Mesodermal cell (in vitro differentiated cells): ENCODE results near the gene GDI1.
A peak's percentile ranks its signal among the peaks of the same experiment; 100 is the strongest.

Source experiments
- H3K27ac ChIP-seq: 2 replicates; pipeline ENCODE4 v1.7.0; 2013; ENCODE audit warnings: mild to moderate bottlenecking, low read depth, low read length, moderate library complexity; ENCODE audit not compliant: severe bottlenecking
- H3K36me3 ChIP-seq: 2 replicates; pipeline ENCODE4 v1.7.1; 2013; ENCODE audit warnings: mild to moderate bottlenecking, low read length, moderate library complexity; ENCODE audit not compliant: control insufficient read depth, insufficient read depth
- H3K4me1 ChIP-seq: one replicate; pipeline ENCODE4 v1.7.1; 2013; ENCODE audit warnings: mild to moderate bottlenecking, low read length; ENCODE audit not compliant: insufficient read depth, control insufficient read depth, poor library complexity, severe bottlenecking
- H3K4me3 ChIP-seq: 2 replicates; pipeline ENCODE4 v1.7.0; 2013; ENCODE audit warnings: low read length, control low read depth, mild to moderate bottlenecking; ENCODE audit not compliant: insufficient read depth, poor library complexity, severe bottlenecking; ENCODE audit errors: extremely low read depth
- H3K9me3 ChIP-seq: 2 replicates; pipeline ENCODE4 v1.7.1; 2013; ENCODE audit warnings: mild to moderate bottlenecking, low read length, moderate library complexity; ENCODE audit not compliant: control insufficient read depth
- WGBS, 2 experiments: methylation state at CpG; one replicate each; pipeline ENCODE4 v1.1.5; 2013; ENCODE audit warnings: missing lambda C conversion rate in 2 of 2; ENCODE audit not compliant: insufficient coverage in 2 of 2; 5-methylcytosine and 5-hydroxymethylcytosine counted together

The GDI1 gene

DNA sequence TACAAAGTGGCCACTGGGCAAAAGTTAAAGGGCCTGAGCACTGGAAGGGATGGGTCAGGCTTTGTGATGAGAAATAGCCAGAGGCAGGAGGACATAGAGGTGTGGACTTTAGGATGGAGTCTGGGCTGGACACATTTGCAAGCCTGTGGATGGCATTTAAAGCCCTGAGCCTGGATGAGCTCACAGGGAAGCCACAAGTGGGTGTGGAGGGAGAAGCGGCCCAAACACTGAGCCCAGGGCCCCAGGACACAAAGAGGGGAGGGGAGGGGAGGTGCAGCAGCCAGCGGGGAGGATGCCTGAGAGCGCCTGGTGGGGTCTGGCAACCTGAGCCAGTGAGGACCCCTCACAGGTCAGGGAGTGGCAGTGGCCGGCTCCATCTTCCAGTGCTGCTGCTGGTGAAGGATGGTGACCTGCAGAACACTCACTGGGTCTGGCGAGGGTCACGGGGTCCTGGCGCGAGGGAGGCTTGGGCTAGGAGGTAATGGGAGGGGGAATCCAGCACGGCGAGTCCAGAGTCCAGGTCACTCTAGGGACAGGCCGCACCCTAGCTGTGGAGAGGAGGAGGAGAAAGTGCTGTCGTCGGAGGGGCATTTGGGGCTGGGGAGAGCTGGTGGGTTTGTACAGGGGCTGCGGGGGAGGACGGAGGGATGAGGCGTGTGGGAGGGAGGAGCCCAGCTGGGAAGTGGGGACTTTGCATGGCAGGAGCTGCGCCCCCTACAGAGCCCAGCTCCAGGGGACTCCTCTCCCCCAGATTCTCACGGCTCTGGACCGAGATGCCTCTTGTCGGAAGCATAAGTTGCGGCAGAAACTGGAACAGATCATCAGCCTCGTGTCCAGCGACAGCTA lies 35.1 kb downstream of the GDI1 start:
- Histone ChIP-seq H3K27ac (no peak overlapping the region), H3K4me3 (no peak overlapping the region), H3K36me3 (peaks cover 29% of the 10 kb centered on the region), H3K4me1 (no peaks in the 10 kb centered on the region), H3K9me3 (no peaks in the 10 kb centered on the region)
- 83 to 88% methylated on average over 1 of the region's 23 CpGs for WGBS, 2 experiments

DNA sequence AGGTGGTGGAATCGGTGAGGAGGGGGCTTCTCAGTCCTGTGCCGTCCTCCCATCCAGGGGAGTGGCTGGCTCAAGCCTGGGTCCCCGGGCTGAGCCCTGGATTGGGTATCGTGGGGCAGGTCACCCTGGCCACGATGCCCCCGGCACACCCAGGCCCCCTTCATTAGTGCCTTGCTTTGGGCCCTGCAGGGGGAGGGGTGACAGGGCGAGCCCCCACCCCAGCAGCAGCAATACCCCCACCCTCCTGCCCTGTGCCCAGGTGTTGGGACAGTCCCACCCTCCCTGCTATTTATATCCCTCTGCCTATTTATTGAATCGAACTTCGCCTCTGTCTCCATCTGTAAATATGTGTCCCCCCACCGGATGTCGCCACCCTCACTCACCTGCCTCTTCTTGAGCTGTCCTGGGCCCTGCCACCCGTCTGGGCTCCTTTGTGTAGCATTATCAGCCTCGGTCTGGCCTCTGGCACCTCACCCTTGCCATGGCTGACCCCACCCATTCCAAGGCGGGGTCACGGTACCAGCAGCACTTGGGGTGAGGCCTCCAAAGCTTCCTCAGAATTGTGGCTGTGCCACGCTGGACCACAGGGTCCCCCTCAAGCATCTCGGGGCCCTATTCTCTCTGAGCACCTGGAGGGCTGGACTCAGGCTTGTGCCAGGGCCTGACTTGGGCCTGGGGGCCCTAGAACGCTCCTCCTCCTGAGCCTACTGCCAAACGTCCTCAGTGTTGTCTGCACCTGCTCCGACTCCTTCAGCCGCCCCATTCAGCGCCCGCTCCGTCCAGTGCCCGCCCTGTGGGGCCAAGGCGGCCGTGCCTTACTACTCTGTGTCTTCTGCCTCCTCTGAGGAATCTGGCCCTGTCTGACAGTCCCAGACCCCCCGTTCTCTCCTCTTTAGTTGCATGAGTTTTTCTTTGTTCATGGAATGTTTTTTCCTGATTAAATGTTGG lies 36.0 kb downstream of the GDI1 start:
- WGBS, 2 experiments = 91 to 93% methylated on average over 16 to 17 of the region's 28 CpGs
- Histone ChIP-seq H3K36me3 (peaks cover 29% of the 10 kb centered on the region), H3K27ac (no peak overlapping the region), H3K9me3 (no peaks in the 10 kb centered on the region), H3K4me1 (no peaks in the 10 kb centered on the region), H3K4me3 (no peak overlapping the region)

DNA sequence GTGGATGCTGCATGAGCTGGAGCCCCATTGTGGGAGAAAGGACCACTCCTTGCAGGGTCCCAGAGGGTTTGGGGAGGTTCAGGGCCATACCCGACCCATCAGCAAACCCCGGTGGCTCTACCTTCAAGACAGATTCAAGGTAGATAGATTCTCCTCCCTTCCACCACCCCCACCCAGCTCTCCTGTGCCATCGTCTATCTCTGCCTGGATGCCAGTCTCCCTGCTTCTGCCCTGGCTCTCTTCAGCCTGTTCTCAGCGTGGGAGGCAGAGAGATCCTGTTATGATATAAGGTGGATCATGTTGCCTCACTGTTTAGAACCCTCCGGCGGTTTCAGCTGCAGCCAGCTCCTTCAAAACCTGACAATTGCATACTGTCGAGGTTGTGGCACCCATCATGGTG lies 36.7 kb downstream of the GDI1 start:
- Histone ChIP-seq H3K4me3 (no peak overlapping the region), H3K36me3 (peaks cover 22% of the 10 kb centered on the region), H3K9me3 (no peaks in the 10 kb centered on the region), H3K4me1 (no peaks in the 10 kb centered on the region), H3K27ac (no peak overlapping the region)
- 80% methylated on average over 1 of the region's 7 CpGs; no CpG with 5 or more reads in 1 of the 2 experiments for whole genome bisulfite sequencing, 2 experiments

GRCh38 chrX:154476821-154477220 lies 39.9 kb downstream of the GDI1 start:
- no peaks in the 10 kb centered on the region for H3K9me3 ChIP-seq
- peaks cover 5% of the 10 kb centered on the region for H3K36me3 ChIP-seq
- no peak overlapping the region for H3K27ac ChIP-seq
- 90 to 92% methylated on average over 2 to 4 of the region's 8 CpGs for WGBS, 2 experiments
- H3K4me1 ChIP-seq = no peaks in the 10 kb centered on the region
- H3K4me3 ChIP-seq = no peak overlapping the region

DNA sequence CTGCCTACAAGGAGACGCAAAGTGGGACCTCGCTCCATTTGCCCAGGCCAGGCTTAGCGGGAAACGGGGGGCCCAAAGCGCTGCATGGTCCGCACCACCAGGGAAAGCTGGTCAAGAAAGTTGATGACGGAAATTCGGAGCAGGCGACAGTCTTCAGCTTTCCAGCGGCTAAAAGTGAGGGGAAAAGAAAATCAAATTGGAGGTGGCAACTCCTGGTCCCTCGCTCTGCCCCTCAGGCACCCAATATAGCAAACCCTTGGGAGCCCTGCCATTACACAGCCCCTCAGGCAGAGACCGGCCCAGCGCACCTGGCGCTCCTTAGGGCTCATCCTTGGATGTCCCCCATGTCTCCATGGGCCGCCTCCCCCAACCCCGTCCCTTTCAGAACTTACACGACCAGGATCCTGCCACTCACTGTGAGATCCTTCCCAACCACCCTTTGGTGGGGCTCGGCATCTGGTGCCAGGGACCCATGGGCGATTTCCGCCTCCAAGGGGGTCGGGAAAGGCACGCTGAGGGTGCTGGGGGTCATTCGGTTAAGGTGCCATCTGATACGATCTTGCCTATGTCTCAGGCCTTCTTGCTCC lies 41.0 kb downstream of the GDI1 start:
- 70 to 88% methylated on average over 10 of the region's 24 CpGs for WGBS, 2 experiments
- no peaks in the 10 kb centered on the region for H3K9me3 ChIP-seq
- H3K36me3 ChIP-seq = no peaks in the 10 kb centered on the region
- H3K4me1 ChIP-seq = no peaks in the 10 kb centered on the region
- peak overlapping the region; percentile 10 for H3K27ac ChIP-seq
- peak overlapping the region; percentile 44 for H3K4me3 ChIP-seq

- H3K4me1 ChIP-seq = no peaks in the 10 kb centered on the region
- no peaks in the 10 kb centered on the region for H3K9me3 ChIP-seq
- 9 to 12% methylated on average over 25 to 58 of the region's 85 CpGs for WGBS, 2 experiments
- peak within 1 kb of the TSS; percentile 44 for H3K4me3 ChIP-seq
- H3K27ac ChIP-seq = peak within 1 kb of the TSS; percentile 10
- peaks cover 3% of the 10 kb centered on the region for H3K36me3 ChIP-seq
Measured at GRCh38 chrX:154478728-154479622, 42.0 kb downstream of the GDI1 start, which contains the start of gene LAGE3. LAGE3 (minus strand) TSS chrX:154479281; CDS start chrX:154478915, 366 bp downstream.

DNA sequence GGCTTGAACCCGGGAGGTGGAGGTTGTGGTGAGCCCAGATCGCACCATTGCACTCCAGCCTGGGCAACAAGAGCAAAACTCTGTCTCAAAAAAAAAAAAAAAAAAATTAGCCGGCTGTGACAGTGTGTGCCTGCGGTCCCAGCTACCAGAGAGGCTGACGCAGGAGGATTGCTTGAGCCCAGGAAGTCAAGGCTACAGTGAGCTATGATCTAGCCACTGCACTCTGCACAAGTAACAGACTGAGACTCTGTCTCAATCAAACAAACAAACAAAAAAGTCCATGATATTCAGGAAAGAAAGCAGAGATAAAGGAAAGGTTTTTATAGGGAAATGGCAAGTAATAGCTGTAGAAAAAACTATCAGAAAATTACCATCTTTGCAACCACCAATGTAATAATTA lies 44.2 kb downstream of the GDI1 start:
- WGBS, 2 experiments = no CpG with 5 or more reads among the region's 5 CpGs
- H3K4me3 ChIP-seq = no peak overlapping the region
- H3K27ac ChIP-seq = no peak overlapping the region
- peaks cover 19% of the 10 kb centered on the region for H3K36me3 ChIP-seq
- no peaks in the 10 kb centered on the region for H3K4me1 ChIP-seq
- H3K9me3 ChIP-seq = no peaks in the 10 kb centered on the region

GRCh38 chrX:154481911-154482601 lies 45.1 kb downstream of the GDI1 start:
- H3K4me3 ChIP-seq = no peak overlapping the region
- 89 to 93% methylated on average over 5 to 8 of the region's 14 CpGs for WGBS, 2 experiments
- H3K27ac ChIP-seq = no peak overlapping the region
- peaks cover 19% of the 10 kb centered on the region for H3K36me3 ChIP-seq
- no peaks in the 10 kb centered on the region for H3K9me3 ChIP-seq
- H3K4me1 ChIP-seq = no peaks in the 10 kb centered on the region

DNA sequence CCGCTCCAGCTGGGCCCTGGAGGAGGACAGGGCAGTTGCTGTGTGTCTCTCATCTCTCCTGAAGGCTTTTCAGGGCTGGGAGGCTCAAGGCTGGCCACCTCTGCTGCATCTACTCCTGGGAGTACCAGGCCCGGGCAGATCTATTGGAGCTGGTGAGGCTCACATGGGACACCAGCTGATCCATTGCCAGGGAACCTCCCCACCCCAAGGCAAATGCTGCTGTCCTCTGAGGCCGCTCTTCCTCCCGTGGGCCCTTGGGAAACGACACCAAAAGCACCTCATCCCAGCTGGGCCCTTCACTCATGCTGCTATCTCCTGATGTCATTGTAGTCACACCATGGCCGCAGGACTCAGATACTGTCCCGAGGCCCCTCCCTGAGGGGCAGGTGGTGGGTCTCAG lies 45.8 kb downstream of the GDI1 start:
- H3K4me1 ChIP-seq = no peaks in the 10 kb centered on the region
- H3K27ac ChIP-seq = no peak overlapping the region
- peaks cover 25% of the 10 kb centered on the region for H3K36me3 ChIP-seq
- WGBS, 2 experiments = 87 to 100% methylated on average over 4 of the region's 7 CpGs
- no peak overlapping the region for H3K4me3 ChIP-seq
- H3K9me3 ChIP-seq = no peaks in the 10 kb centered on the region
